T-helper 1 cell treated with Interleukin-12 subunit alpha and Interleukin-12 subunit beta and Interleukin-4 antibody, amounts not matched to agents 30 μg/mL and 1 μg/mL, for 36 hours (primary cell): Measurements from ENCODE around the gene TOE1.
"Not testable (repeated sequence)": the region's sequence is repeated elsewhere in the genome, so short reads cannot be mapped to it uniquely, and the experiment has no call there.

Source experiments
- H3K27ac Mint-ChIP-seq: one replicate; pipeline ENCODE4 v1.8.0; 2021; ENCODE audit warnings: mild to moderate bottlenecking, mixed read lengths
- H3K27me3 Mint-ChIP-seq: one replicate; pipeline ENCODE4 v1.8.0; 2021; ENCODE audit warnings: low read depth, mixed read lengths
- H3K36me3 Mint-ChIP-seq: one replicate; pipeline ENCODE4 v1.8.0; 2021; ENCODE audit warnings: low read depth, mixed read lengths
- H3K4me1 Mint-ChIP-seq: one replicate; pipeline ENCODE4 v1.8.0; 2021; ENCODE audit warnings: low read depth, mixed read lengths
- H3K4me3 Mint-ChIP-seq: one replicate; pipeline ENCODE4 v1.8.0; 2021; ENCODE audit warnings: mild to moderate bottlenecking, moderate library complexity, mixed read lengths
- H3K9me3 Mint-ChIP-seq: one replicate; pipeline ENCODE4 v1.8.0; 2021; ENCODE audit warnings: mixed read lengths

The TOE1 gene

DNA sequence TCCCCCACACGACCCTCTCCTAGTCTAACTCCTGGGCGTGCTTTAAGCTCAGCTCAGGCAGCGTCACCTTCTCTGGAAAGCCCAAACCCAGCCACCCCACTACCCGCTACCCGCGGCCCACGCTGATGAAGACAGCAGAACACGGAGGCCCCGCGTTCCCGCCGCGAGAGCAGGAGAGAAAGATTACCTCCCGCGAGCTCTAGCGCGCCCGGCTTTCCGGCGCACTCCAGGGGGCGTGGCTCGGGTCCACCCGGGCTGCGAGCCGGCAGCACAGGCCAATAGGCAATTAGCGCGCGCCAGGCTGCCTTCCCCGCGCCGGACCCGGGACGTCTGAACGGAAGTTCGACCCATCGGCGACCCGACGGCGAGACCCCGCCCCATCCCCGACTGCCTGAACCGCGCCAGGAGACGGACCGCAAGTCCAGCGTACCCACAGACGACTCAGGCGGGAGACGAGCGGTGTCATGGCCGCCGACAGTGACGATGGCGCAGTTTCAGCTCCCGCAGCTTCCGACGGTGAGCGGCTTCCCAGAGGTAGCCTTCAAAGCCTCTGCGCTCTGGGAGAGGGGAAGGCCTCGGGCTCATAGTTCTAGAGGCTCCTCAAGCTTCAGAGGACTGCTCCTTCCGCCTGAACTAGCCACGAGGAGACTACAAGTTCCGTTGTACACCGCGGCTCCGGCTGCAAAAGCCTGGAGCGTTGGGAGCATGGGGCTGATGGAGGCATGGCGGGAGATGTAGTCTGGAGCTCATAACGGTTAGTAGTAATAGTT, at the start of gene TOE1, which contains the start of gene MUTYH:
Gene TOE1, plus strand, starts transcription at position 382 of the 770 bp plus-strand sequence. Its CDS starts 83 bp downstream, at position 465.
Gene MUTYH, minus strand, starts transcription at position 652 of the 770 bp plus-strand sequence. CDS start 5,935 bp downstream, outside the sequence.
- Mint-ChIP-seq H3K4me3 (peak within 1 kb of the TSS; percentile 99), H3K9me3 (no peaks in the 10 kb centered on the region), H3K4me1 (peaks cover 40% of the 10 kb centered on the region), H3K27me3 (no peaks in the 10 kb centered on the region), H3K27ac (peak within 1 kb of the TSS; percentile 99), H3K36me3 (peaks cover 31% of the 10 kb centered on the region)

- H3K36me3 Mint-ChIP-seq, H3K27me3 Mint-ChIP-seq, H3K27ac Mint-ChIP-seq, H3K4me3 Mint-ChIP-seq, H3K4me1 Mint-ChIP-seq, H3K9me3 Mint-ChIP-seq: not testable (repeated sequence)
These were observed 49.0 kb upstream of the TOE1 start for GRCh38 chr1:45291002-45291401.

DNA sequence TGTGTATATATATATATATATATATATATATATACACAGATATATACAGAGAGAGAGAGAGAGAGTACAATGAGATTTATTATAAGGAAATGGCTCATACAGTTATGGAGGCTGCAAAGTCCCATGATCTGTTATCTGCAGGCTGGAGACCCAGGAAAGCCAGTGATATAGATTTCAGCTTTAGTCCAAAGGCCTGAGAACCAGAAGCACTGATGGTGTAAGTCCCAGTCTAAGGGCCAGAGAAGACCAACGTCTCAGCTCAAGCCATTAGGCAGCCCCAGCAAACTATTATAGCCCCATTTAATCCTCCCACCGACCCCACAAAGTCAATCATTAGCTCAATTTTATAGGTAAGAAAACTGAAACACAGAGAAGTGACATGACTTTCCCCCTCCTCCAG, 48.3 kb upstream of the TOE1 start:
- H3K4me3 Mint-ChIP-seq, result no peak overlapping the region
- no peaks in the 10 kb centered on the region for H3K4me1 Mint-ChIP-seq
- no peaks in the 10 kb centered on the region for H3K36me3 Mint-ChIP-seq
- H3K9me3 Mint-ChIP-seq, result no peaks in the 10 kb centered on the region
- peaks cover 9% of the 10 kb centered on the region for H3K27me3 Mint-ChIP-seq
- no peak overlapping the region for H3K27ac Mint-ChIP-seq

DNA sequence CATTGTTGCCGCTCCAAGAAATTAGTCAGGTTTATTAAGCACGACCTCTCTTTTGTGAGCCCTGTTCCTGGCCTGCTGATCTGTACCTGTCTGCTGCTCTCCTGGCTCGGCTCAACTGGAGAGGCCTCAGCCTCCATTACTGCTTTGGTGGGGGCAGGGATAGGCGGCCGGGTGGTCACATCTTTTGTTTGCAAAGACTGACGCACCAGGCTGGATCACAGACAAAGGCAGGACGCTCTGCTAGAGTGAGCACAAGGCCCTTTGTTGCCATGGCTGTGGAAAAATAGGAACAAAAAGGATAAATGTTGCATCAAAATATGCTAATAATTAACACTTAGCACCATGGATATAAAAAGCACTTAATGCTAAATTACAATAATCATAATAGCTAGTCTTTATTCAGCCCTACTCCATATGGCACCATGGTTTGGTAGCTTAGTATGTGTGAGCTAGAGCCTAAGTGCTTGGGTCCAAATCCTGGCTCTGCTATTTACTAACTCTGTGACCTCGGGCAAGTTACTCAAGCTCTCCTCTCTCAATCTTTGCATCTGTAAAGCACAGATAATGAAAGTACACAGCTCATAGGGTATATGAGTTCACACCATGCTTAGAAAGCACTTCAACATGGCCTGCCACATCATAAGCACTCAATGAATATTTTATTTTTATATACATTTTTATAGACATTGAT, 42.2 kb upstream of the TOE1 start:
- H3K27me3 Mint-ChIP-seq, result no peaks in the 10 kb centered on the region
- no peaks in the 10 kb centered on the region for H3K36me3 Mint-ChIP-seq
- H3K9me3 Mint-ChIP-seq, result no peaks in the 10 kb centered on the region
- no peak overlapping the region for H3K27ac Mint-ChIP-seq
- H3K4me3 Mint-ChIP-seq, result no peak overlapping the region
- H3K4me1 Mint-ChIP-seq, result peaks cover 3% of the 10 kb centered on the region

DNA sequence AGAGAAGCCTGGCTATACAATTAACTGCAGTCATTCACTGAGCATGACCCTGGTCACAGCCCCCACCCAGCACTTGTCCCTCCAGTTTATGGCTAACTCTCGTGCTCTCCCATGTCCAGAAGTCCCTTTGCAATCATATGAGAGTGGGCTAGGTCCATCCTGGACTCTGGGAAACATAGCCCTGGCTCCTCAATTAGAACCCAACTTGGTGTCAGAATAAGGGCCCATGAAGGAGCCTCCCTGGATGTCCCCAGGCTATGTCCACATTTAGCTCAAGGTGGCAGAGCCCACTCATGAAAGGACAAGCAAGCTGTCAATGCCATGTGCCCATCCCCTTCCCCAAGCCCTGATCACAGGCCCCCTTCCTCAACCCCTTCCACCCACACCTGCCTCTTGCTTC, 40.7 kb upstream of the TOE1 start:
- no peaks in the 10 kb centered on the region for H3K9me3 Mint-ChIP-seq
- H3K4me1 Mint-ChIP-seq, result peaks cover 3% of the 10 kb centered on the region
- H3K27me3 Mint-ChIP-seq, result no peaks in the 10 kb centered on the region
- no peak overlapping the region for H3K4me3 Mint-ChIP-seq
- H3K36me3 Mint-ChIP-seq, result no peaks in the 10 kb centered on the region
- no peak overlapping the region for H3K27ac Mint-ChIP-seq

- no peaks in the 10 kb centered on the region for H3K27me3 Mint-ChIP-seq
- H3K4me1 Mint-ChIP-seq, result peaks cover 9% of the 10 kb centered on the region
- H3K9me3 Mint-ChIP-seq, result no peaks in the 10 kb centered on the region
- no peak overlapping the region for H3K4me3 Mint-ChIP-seq
- H3K27ac Mint-ChIP-seq, result no peak overlapping the region
- H3K36me3 Mint-ChIP-seq, result no peaks in the 10 kb centered on the region
These were observed 39.8 kb upstream of the TOE1 start for GRCh38 chr1:45299981-45300668.

GRCh38 chr1:45300669-45300997, 39.3 kb upstream of the TOE1 start:
- Mint-ChIP-seq H3K27me3 (no peaks in the 10 kb centered on the region), H3K4me1 (peaks cover 12% of the 10 kb centered on the region), H3K36me3 (no peaks in the 10 kb centered on the region), H3K4me3 (no peak overlapping the region), H3K9me3 (no peaks in the 10 kb centered on the region), H3K27ac (no peak overlapping the region)

DNA sequence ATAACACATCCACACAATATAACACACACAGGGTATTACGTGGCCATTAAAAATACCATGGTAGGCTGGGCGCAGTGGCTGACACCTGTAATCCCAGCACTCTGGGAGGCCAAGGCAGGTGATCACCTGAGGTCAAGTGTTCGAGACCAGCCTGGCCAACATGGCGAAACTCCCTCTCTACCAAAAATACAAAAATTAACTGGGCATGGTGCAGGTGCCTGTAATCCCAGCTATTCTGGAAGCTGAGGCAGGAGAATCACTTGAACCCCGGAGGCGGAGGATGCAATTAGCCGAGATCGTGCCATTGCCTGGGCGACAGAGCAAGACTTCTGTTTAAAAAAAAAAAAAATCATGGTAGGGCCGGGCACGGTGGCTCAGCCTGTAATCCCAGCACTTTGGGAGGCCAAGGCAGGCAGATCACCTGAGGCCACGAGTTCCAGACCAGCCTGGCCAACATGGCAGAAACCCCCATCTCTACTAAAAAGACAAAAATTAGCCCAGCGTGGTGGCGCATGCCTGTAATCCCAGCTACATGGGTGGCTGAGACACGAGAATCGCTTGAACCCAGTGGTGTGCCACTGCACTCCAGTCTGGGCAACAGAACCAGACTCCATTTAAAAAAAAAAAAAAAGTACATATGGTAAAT, 37.3 kb upstream of the TOE1 start:
- H3K4me3 Mint-ChIP-seq, result peak overlapping the region; percentile 62
- H3K27me3 Mint-ChIP-seq, result no peaks in the 10 kb centered on the region
- H3K9me3 Mint-ChIP-seq, result no peaks in the 10 kb centered on the region
- peak overlapping the region; percentile 47 for H3K27ac Mint-ChIP-seq
- peaks cover 21% of the 10 kb centered on the region for H3K4me1 Mint-ChIP-seq
- H3K36me3 Mint-ChIP-seq, result no peaks in the 10 kb centered on the region

GRCh38 chr1:45303520-45304310, 36.3 kb upstream of the TOE1 start:
- peaks cover 21% of the 10 kb centered on the region for H3K4me1 Mint-ChIP-seq
- peak overlapping the region; percentile 84 for H3K4me3 Mint-ChIP-seq

GRCh38 chr1:45304311-45305081, 35.5 kb upstream of the TOE1 start:
- peak overlapping the region; percentile 84 for H3K4me3 Mint-ChIP-seq

More at GRCh38 chr1:45303520-45304310, 36.3 kb upstream of the TOE1 start:
- Mint-ChIP-seq H3K36me3 (no peaks in the 10 kb centered on the region), H3K9me3 (no peaks in the 10 kb centered on the region), H3K27ac (peak overlapping the region; percentile 89), H3K27me3 (no peaks in the 10 kb centered on the region)

GRCh38 chr1:45305231-45305630, 34.7 kb upstream of the TOE1 start:
- no peaks in the 10 kb centered on the region for H3K36me3 Mint-ChIP-seq
- peak overlapping the region; percentile 66 for H3K27ac Mint-ChIP-seq
- H3K9me3 Mint-ChIP-seq, result no peaks in the 10 kb centered on the region
- H3K4me1 Mint-ChIP-seq, result peaks cover 21% of the 10 kb centered on the region
- no peaks in the 10 kb centered on the region for H3K27me3 Mint-ChIP-seq
- H3K4me3 Mint-ChIP-seq, result peak overlapping the region; percentile 84

More at GRCh38 chr1:45304311-45305081, 35.5 kb upstream of the TOE1 start:
- Mint-ChIP-seq H3K4me1 (peaks cover 21% of the 10 kb centered on the region), H3K36me3 (no peaks in the 10 kb centered on the region), H3K27ac (peak overlapping the region; percentile 89), H3K9me3 (no peaks in the 10 kb centered on the region), H3K27me3 (no peaks in the 10 kb centered on the region)

DNA sequence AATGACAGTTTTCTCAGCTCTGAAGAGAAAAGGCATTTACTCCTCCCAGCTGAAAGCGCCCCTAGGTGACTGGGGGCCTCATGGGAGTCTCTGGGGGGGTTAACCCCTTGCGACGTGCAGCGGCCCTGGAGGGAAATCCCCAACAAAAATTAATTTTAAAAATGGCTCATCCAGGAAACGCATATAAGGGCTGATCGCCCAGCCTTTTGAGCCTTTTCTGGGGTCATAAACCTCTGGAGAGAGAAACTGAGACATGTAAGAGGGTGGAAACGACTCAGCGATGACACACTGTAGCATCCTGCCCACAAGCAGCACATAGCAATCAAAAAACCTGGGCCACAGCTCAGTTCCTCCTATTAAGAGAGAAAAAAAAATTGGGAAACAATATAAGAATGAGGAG, 33.7 kb upstream of the TOE1 start:
- no peaks in the 10 kb centered on the region for H3K9me3 Mint-ChIP-seq

DNA sequence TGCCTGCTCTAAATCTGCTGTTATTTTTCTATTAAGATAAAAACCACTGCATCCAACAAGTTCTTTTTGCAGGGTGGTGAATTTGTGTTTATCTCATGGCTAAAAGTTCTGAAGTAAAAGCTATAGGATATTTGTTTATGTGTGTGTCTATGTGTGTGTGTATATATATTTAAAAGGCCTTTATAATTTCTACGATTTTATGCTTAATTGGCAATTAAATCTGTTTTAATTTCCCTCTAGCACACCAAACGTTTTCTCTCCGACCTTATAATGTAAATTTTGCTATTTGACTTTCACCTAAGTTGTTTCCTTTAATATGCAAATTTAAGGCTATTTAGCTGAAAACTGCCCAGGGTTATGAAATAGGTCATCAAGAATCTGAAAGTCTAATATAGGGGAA, 33.1 kb upstream of the TOE1 start:
- no peaks in the 10 kb centered on the region for H3K27me3 Mint-ChIP-seq
- H3K27ac Mint-ChIP-seq, result peak overlapping the region; percentile 49
- H3K4me3 Mint-ChIP-seq, result no peak overlapping the region

More for the DNA sequence above, 33.7 kb upstream of the TOE1 start:
- Mint-ChIP-seq H3K27ac (no peak overlapping the region), H3K36me3 (no peaks in the 10 kb centered on the region), H3K27me3 (no peaks in the 10 kb centered on the region), H3K4me1 (peaks cover 18% of the 10 kb centered on the region), H3K4me3 (no peak overlapping the region)

More for the DNA sequence above, 33.1 kb upstream of the TOE1 start:
- no peaks in the 10 kb centered on the region for H3K9me3 Mint-ChIP-seq
- H3K36me3 Mint-ChIP-seq, result no peaks in the 10 kb centered on the region
- H3K4me1 Mint-ChIP-seq, result peaks cover 18% of the 10 kb centered on the region
